GM19452 (cell line): ENCODE data around the gene SNX25.
"Not testable (repeated sequence)": the region's sequence is repeated elsewhere in the genome, so short reads cannot be mapped to it uniquely, and the experiment has no call there.

ENCODE experiments used
- ATAC-seq: cut with Tn5 transposase; IDR thresholded peaks from one replicate; pipeline ENCODE4 v1.9.1; 2021; ENCODE audit not compliant: unreplicated experiment

Gene SNX25

GRCh38 chr4:185229021-185229818, 19.8 kb downstream of the SNX25 start:
- ATAC-seq: no peak

- ATAC-seq: no peak
Measured at GRCh38 chr4:185232370-185232769, 23.0 kb downstream of the SNX25 start.

- ATAC-seq: no peak
Measured at GRCh38 chr4:185235119-185235842, 25.9 kb downstream of the SNX25 start.

GRCh38 chr4:185235843-185236503, 26.6 kb downstream of the SNX25 start:
- no peak for ATAC-seq

GRCh38 chr4:185237175-185237574, 27.8 kb downstream of the SNX25 start:
- no peak for ATAC-seq

- no peak for ATAC-seq
Measured at GRCh38 chr4:185238215-185238681, 28.9 kb downstream of the SNX25 start.

GRCh38 chr4:185238750-185239149, 29.4 kb downstream of the SNX25 start:
- no peak for ATAC-seq

GRCh38 chr4:185240486-185240885, 31.1 kb downstream of the SNX25 start:
- ATAC-seq: not testable (repeated sequence)

GRCh38 chr4:185242749-185243533, 33.5 kb downstream of the SNX25 start:
- no peak for ATAC-seq

GRCh38 chr4:185243879-185244278, 34.5 kb downstream of the SNX25 start:
- no peak for ATAC-seq

GRCh38 chr4:185244763-185245162, 35.4 kb downstream of the SNX25 start:
- no peak for ATAC-seq

GRCh38 chr4:185246453-185246852, 37.1 kb downstream of the SNX25 start:
- no peak for ATAC-seq

- ATAC-seq: no peak
Measured at GRCh38 chr4:185247151-185247550, 37.8 kb downstream of the SNX25 start.

GRCh38 chr4:185248393-185249039, 39.1 kb downstream of the SNX25 start:
- no peak for ATAC-seq

GRCh38 chr4:185249105-185249504, 39.7 kb downstream of the SNX25 start:
- no peak for ATAC-seq

GRCh38 chr4:185254434-185254833, 45.0 kb downstream of the SNX25 start:
- no peak for ATAC-seq

- ATAC-seq: no peak
Measured at GRCh38 chr4:185255868-185256267, 46.5 kb downstream of the SNX25 start.

GRCh38 chr4:185256446-185256845, 47.0 kb downstream of the SNX25 start:
- no peak for ATAC-seq

GRCh38 chr4:185257086-185257485, 47.7 kb downstream of the SNX25 start:
- no peak for ATAC-seq

GRCh38 chr4:185257694-185258093, 48.3 kb downstream of the SNX25 start:
- no peak for ATAC-seq
